Omental fat pad (tissue), 4 donors: ENCODE results near the gene GLRA3. TPM values are rescaled to one million over a fixed set of nuclear protein-coding genes. Genes with fewer than 3 reads are reported as not detected.

Source experiments
- ATAC-seq: fragments of 150-250 bp; one replicate; pipeline ENCODE4 v1.9.1; 2016; ENCODE audit warnings: mild to moderate bottlenecking, moderate library complexity; ENCODE audit not compliant: low FRiP score
- DNase-seq: peaks from one replicate; pipeline ENCODE4 v3.0.0-alpha.2; 2019; ENCODE audit warnings: low spot score
- CTCF ChIP-seq, 3 donors: fragments of 450-650 bp; IDR thresholded peaks; one replicate each; pipeline ENCODE4 v1.5.1; 2016 to 2017; ENCODE audit warnings: antibody characterized with exemption in 3 of 3, mild to moderate bottlenecking in 3 of 3, moderate library complexity in 2 of 3
- total RNA-seq, 4 donors: library from RNA; depleted of rRNA; stranded (reverse); fragments of >200 nt; gene quantifications; one replicate each; pipeline ENCODE4 v1.1.0, GENCODE V29; 2016

Gene GLRA3
- total RNA-seq, 4 donors from 2014 or later, result not detected

- TF ChIP-seq CTCF (IDR thresholded peaks at IDR 0.05), result no peak
- DNase-seq (no peak), ATAC-seq (no peak)
Measured at GRCh38 chr4:174600391-174600790, 228.7 kb downstream of the GLRA3 start.

- no peak for TF ChIP-seq CTCF (IDR thresholded peaks at IDR 0.05)
- ATAC-seq (no peak), DNase-seq (no peak)
Measured at GRCh38 chr4:174598800-174599199, 230.2 kb downstream of the GLRA3 start.

GRCh38 chr4:174596513-174596912 is 232.5 kb downstream of the GLRA3 start:
- ATAC-seq (no peak), DNase-seq (no peak)
- no peak for TF ChIP-seq CTCF (IDR thresholded peaks at IDR 0.05)

- TF ChIP-seq CTCF (IDR thresholded peaks at IDR 0.05), result no peak
- no peak for DNase-seq
- ATAC-seq, result no peak
Measured at GRCh38 chr4:174595141-174595929, 233.7 kb downstream of the GLRA3 start.

GRCh38 chr4:174593701-174594100 is 235.3 kb downstream of the GLRA3 start:
- ATAC-seq, result no peak
- TF ChIP-seq CTCF (IDR thresholded peaks at IDR 0.05), result no peak

GRCh38 chr4:174592985-174593335 is 236.1 kb downstream of the GLRA3 start:
- no peak for DNase-seq
- ATAC-seq, result no peak
- TF ChIP-seq CTCF (IDR thresholded peaks at IDR 0.05), result no peak

More at GRCh38 chr4:174593701-174594100, 235.3 kb downstream of the GLRA3 start:
- no peak for DNase-seq
